H1 (cell line): Measurements from ENCODE around the gene ASCL2. TPM values are rescaled to one million over a fixed set of nuclear protein-coding genes. Genes with fewer than 3 reads are reported as not detected.
A peak's percentile ranks its signal among the peaks of the same experiment; 100 is the strongest.

Source experiments
- CTCF ChIA-PET: fragments of 300-600 bp; sonication (Branson Sonifier 250); formaldehyde crosslinking; loops from one replicate; lab custom pipeline; 2021; ENCODE audit not compliant: partially characterized antibody; lab: Charles Lee
- POLR2A ChIA-PET: fragments of 300-600 bp; sonication (Branson Sonifier 250); formaldehyde crosslinking; loops from one replicate; lab custom pipeline; 2021; ENCODE audit warnings: inconsistent platforms; ENCODE audit not compliant: partially characterized antibody; lab: Charles Lee
- DNase-seq, 2 experiments: peaks; one replicate each; pipeline versions ENCODE4 v3.0.0 to v3.0.0-alpha.2; 2010 to 2022; ENCODE audit warnings: low spot score in 2 of 2, low read depth in 1 of 2, mixed read lengths in 1 of 2
- FAIRE-seq: peaks from 2 replicates; lab custom pipeline; 2011; peaks lifted over from hg19 to GRCh38; lab: Jason Lieb, UNC
- H2AFZ ChIP-seq: 2 replicates; pipeline ENCODE4 v1.8.1; 2012; ENCODE audit warnings: low read length, inconsistent platforms
- H2AK5ac ChIP-seq: 2 replicates; pipeline ENCODE4 v1.6.1; 2013; ENCODE audit warnings: low read depth, low read length
- H2BK120ac ChIP-seq: replicated peaks from 2 replicates; pipeline ENCODE3; 2013; ENCODE audit warnings: low read depth, low read length, inconsistent platforms
- H2BK12ac ChIP-seq: 2 replicates; pipeline ENCODE4 v1.6.1; 2013; ENCODE audit warnings: low read depth, low read length
- H2BK15ac ChIP-seq: 2 replicates; pipeline ENCODE4 v1.6.1; 2013; ENCODE audit warnings: low read length
- H2BK20ac ChIP-seq: 2 replicates; pipeline ENCODE4 v1.6.1; 2013; ENCODE audit warnings: low read length
- H2BK5ac ChIP-seq: 2 replicates; pipeline ENCODE4 v1.6.1; 2013; ENCODE audit warnings: low read depth, low read length
- H3K14ac ChIP-seq: 2 replicates; pipeline ENCODE4 v1.6.1; 2013; ENCODE audit warnings: inconsistent platforms; ENCODE audit not compliant: insufficient read length
- H3K18ac ChIP-seq: 2 replicates; pipeline ENCODE4 v1.6.1; 2013; ENCODE audit warnings: low read length; ENCODE audit errors: extremely low read depth
- H3K23ac ChIP-seq: 2 replicates; pipeline ENCODE4 v1.6.1; 2013; ENCODE audit warnings: inconsistent platforms; ENCODE audit not compliant: insufficient read length
- H3K23me2 ChIP-seq: 2 replicates; pipeline ENCODE4 v1.6.1; 2013; ENCODE audit warnings: low read depth, low read length
- H3K27ac ChIP-seq: 2 replicates; pipeline ENCODE4 v1.6.1; 2011; ENCODE audit warnings: low read depth, low read length, inconsistent platforms
- H3K27me3 ChIP-seq, 4 experiments: replicated peaks in 1 of 4; 1 replicate in 1 of 4; 2 replicates in 3 of 4; pipeline versions ENCODE4 v1.6.1 to v1.8.1; 2011 to 2013; ENCODE audit warnings: low read length in 3 of 4, mild to moderate bottlenecking in 3 of 4, inconsistent platforms in 2 of 4, mixed read lengths in 2 of 4, moderate library complexity in 1 of 4; ENCODE audit not compliant: control insufficient read depth in 3 of 4, insufficient read depth in 3 of 4; ENCODE audit errors: extremely low read depth in 1 of 4
- H3K36me3 ChIP-seq, 4 experiments: 2 replicates each; pipeline versions ENCODE4 v1.6.1 to v1.8.1; 2011 to 2013; ENCODE audit warnings: mild to moderate bottlenecking in 4 of 4, low read length in 3 of 4, moderate library complexity in 2 of 4, control low read depth in 1 of 4, inconsistent platforms in 1 of 4; ENCODE audit not compliant: insufficient read depth in 4 of 4, control insufficient read depth in 2 of 4
- H3K4ac ChIP-seq: replicated peaks from 2 replicates; pipeline ENCODE3; 2013; ENCODE audit warnings: low read length, low read depth, mixed read lengths, inconsistent platforms; ENCODE audit not compliant: insufficient read length
- H3K4me1 ChIP-seq, 4 experiments: replicated peaks in 1 of 4; 1 replicate in 1 of 4; 2 replicates in 3 of 4; pipeline versions ENCODE4 v1.6.1 to v1.8.1; 2011 to 2013; ENCODE audit warnings: low read length in 3 of 4, inconsistent platforms in 2 of 4, mixed read lengths in 1 of 4; ENCODE audit not compliant: insufficient read depth in 4 of 4, control insufficient read depth in 3 of 4
- H3K4me2 ChIP-seq, 2 experiments: 2 replicates each; pipeline versions ENCODE4 v1.6.1 to v1.8.1; 2011 to 2013; ENCODE audit warnings: low read depth in 2 of 2, low read length in 2 of 2, control low read depth in 1 of 2, inconsistent platforms in 1 of 2, mild to moderate bottlenecking in 1 of 2; ENCODE audit not compliant: insufficient read depth in 1 of 2
- H3K4me3 ChIP-seq, 4 experiments: fragments of 200-600, 300-600 bp in 1 of 4; sonication (generic), shearing (Covaris generic), sonication (Bioruptor Twin) in 1 of 4; 2 replicates each; pipeline versions ENCODE4 v1.5.1 to v1.8.1; 2011 to 2016; ENCODE audit warnings: low read length in 4 of 4, low read depth in 3 of 4, control low read depth in 2 of 4, inconsistent platforms in 2 of 4, mild to moderate bottlenecking in 2 of 4, mixed read lengths in 1 of 4, moderate library complexity in 1 of 4; ENCODE audit not compliant: insufficient read depth in 2 of 4; ENCODE audit errors: extremely low read depth in 1 of 4
- H3K56ac ChIP-seq: replicated peaks from 2 replicates; pipeline ENCODE3; 2013; ENCODE audit warnings: low read depth, mild to moderate bottlenecking, mixed read lengths, low read length, inconsistent platforms; ENCODE audit not compliant: insufficient read length
- H3K79me1 ChIP-seq: 2 replicates; pipeline ENCODE4 v1.6.1; 2013; ENCODE audit warnings: low read depth, low read length, control low read depth
- H3K79me2 ChIP-seq, 2 experiments: 2 replicates each; pipeline versions ENCODE4 v1.6.1 to v1.8.1; 2012 to 2013; ENCODE audit warnings: low read length in 2 of 2, mild to moderate bottlenecking in 2 of 2, inconsistent platforms in 1 of 2; ENCODE audit not compliant: insufficient read depth in 2 of 2, control insufficient read depth in 1 of 2
- H3K9ac ChIP-seq, 4 experiments: replicated peaks in 1 of 4; 1 replicate in 1 of 4; 2 replicates in 3 of 4; pipeline versions ENCODE4 v1.6.1 to v1.8.1; 2011 to 2013; ENCODE audit warnings: low read depth in 3 of 4, low read length in 3 of 4, control low read depth in 2 of 4, mild to moderate bottlenecking in 2 of 4, moderate library complexity in 2 of 4, inconsistent platforms in 1 of 4; ENCODE audit errors: extremely low read depth in 1 of 4
- H3K9me3 ChIP-seq, 2 experiments: 2 replicates each; pipeline versions ENCODE4 v1.6.1 to v1.8.1; 2012 to 2013; ENCODE audit warnings: mild to moderate bottlenecking in 2 of 2, moderate library complexity in 2 of 2, control low read depth in 1 of 2, inconsistent platforms in 1 of 2, low read depth in 1 of 2, low read length in 1 of 2, mixed read lengths in 1 of 2; ENCODE audit not compliant: insufficient read depth in 2 of 2
- H4K20me1 ChIP-seq, 2 experiments: replicated peaks in 1 of 2; 2 replicates each; pipeline versions ENCODE3 to v1.8.1; 2011 to 2013; ENCODE audit warnings: inconsistent platforms in 2 of 2, low read length in 2 of 2, mild to moderate bottlenecking in 1 of 2; ENCODE audit not compliant: insufficient read depth in 2 of 2, control insufficient read depth in 1 of 2
- H4K5ac ChIP-seq: 2 replicates; pipeline ENCODE4 v1.6.1; 2013; ENCODE audit warnings: low read length, low read depth, mixed read lengths, inconsistent platforms; ENCODE audit not compliant: insufficient read length
- H4K8ac ChIP-seq: 2 replicates; pipeline ENCODE4 v1.8.0; 2013; ENCODE audit warnings: mild to moderate bottlenecking, moderate library complexity, low read length, inconsistent platforms; ENCODE audit not compliant: insufficient read depth; ENCODE audit errors: extremely low read depth
- H4K91ac ChIP-seq: replicated peaks from 2 replicates; pipeline ENCODE3; 2013; ENCODE audit warnings: low read length, mixed read lengths, inconsistent platforms; ENCODE audit not compliant: insufficient read length
- RFX5 ChIP-seq: IDR thresholded peaks from 2 replicates; pipeline ENCODE4 v1.6.1; 2011; ENCODE audit warnings: low read depth, low read length, improper control_type of control experiment, borderline replicate concordance
- WGBS, 2 experiments: shearing (Covaris generic) in 1 of 2; methylation state at CpG; one replicate each; pipeline versions ENCODE4 v1.1.6 to v1.1.7; 2013 to 2015; ENCODE audit warnings: low lambda C conversion rate in 2 of 2, mixed read lengths in 2 of 2, inconsistent platforms in 1 of 2, low coverage in 1 of 2, missing lambda C conversion rate in 1 of 2; ENCODE audit not compliant: insufficient replicate concordance in 2 of 2, insufficient coverage in 1 of 2, insufficient read length in 1 of 2; ENCODE audit errors: extremely low coverage in 1 of 2, missing lambda C conversion rate in 1 of 2; 5-methylcytosine and 5-hydroxymethylcytosine counted together
- polyA plus RNA-seq, 7 experiments: library from polyadenylated mRNA; depleted of rRNA in 3 of 7; stranded (reverse) in 5 of 7; unstranded in 2 of 7; fragments of >200 nt in 5 of 7; fragments of 200-250 nt in 2 of 7; gene quantifications; 1 replicate in 5 of 7; 2 replicates in 1 of 7; 4 replicates in 1 of 7; pipeline versions ENCODE4 v1.2.1 to v1.2.3, GENCODE V29; 2011 to 2013; ENCODE audit warnings: missing spikeins in 2 of 7, mixed read lengths in 2 of 7
- total RNA-seq: library from RNA; stranded (reverse); fragmentation: NEBNext Ultra II Directional; extraction: Animal tissue kit (Norgen Biotek cat#: 25700); gene quantifications from 2 replicates; pipeline ENCODE4 v1.2.1, GENCODE V29; 2021
- TF ChIP-seq, protein P1 (sequence below): IDR thresholded peaks from 2 replicates; pipeline ENCODE4 v1.6.1; 2012; ENCODE audit warnings: inconsistent platforms

ASCL2 gene
- total and polyA plus RNA-seq, 2 of the 8 experiments (the other 6 are each of a cell fraction or from before 2014, with no cell fraction given) = 0.51 to 0.56 TPM

DNA sequence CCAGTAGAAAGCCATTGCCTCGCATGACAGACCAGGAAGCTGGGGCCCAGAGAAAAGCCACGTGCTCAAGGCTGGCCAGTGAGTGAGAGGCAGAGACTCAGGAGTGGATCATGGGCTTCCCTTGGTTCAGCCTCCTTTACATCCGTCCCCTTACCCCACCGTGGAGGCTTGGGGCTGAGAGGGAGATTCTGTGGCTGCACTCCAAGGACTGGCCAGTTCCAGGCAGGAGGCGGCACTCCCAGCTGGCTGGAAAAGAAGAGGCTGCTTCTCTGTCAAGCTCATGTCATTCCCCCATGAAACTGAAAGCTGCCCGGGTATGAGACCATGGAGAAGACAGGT is 6.6 kb upstream of the ASCL2 start:
- H4K8ac ChIP-seq = no peak overlapping the region
- no peaks in the 10 kb centered on the region for H4K20me1 ChIP-seq
- H2BK12ac ChIP-seq = peak overlapping the region; percentile 90
- no peak overlapping the region for H3K4me2 ChIP-seq
- H3K79me2 ChIP-seq = no peaks in the 10 kb centered on the region
- peak in 1 of 2 experiments; percentile 43 for DNase-seq
- peaks cover 0 to 25% (median 21%) of the 10 kb centered on the region in 4 experiments; a peak in 6 of 7 replicates for H3K27me3 ChIP-seq
- H3K4me1 ChIP-seq = peaks cover 0 to 8% (median 1%) of the 10 kb centered on the region in 4 experiments; a peak in 3 of 7 replicates
- H4K5ac ChIP-seq = no peak overlapping the region
- H2AK5ac ChIP-seq = 0 out of 2 replicates have a peak overlapping the region, but pooled peaks have one; percentile 65
- 0 out of 2 replicates have a peak overlapping the region, but pooled peaks have one; percentile 66 for H2BK20ac ChIP-seq
- no peak overlapping the region for H2BK120ac ChIP-seq
- no peak overlapping the region for H3K56ac ChIP-seq
- no peak overlapping the region for H3K9ac ChIP-seq
- CTCF ChIA-PET = interaction anchor here (0.9 to 6.6 kb wide), 6 partner anchors 22 to 233 kb away, joined by 3 to 26 read pairs (median 5); no protein-coding TSS in a partner anchor
- H3K18ac ChIP-seq = no peak overlapping the region
- H3K23ac ChIP-seq = no peak overlapping the region
- POLR2A ChIA-PET = interaction anchor here (0.9 kb wide), 1 partner anchor 101 kb away, joined by 3 read pairs; no protein-coding TSS in a partner anchor
- 89% methylated on average over 6 of the region's 6 CpGs; no CpG with 5 or more reads in 1 of the 2 experiments for WGBS, 2 experiments
- no peaks in the 10 kb centered on the region for H3K23me2 ChIP-seq
- H4K91ac ChIP-seq = peak overlapping the region; percentile 61
- TF ChIP-seq, protein P1, sequence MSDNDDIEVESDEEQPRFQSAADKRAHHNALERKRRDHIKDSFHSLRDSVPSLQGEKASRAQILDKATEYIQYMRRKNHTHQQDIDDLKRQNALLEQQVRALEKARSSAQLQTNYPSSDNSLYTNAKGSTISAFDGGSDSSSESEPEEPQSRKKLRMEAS = 0 out of 2 replicates have a peak, but pooled peaks have one; percentile 20
- TF ChIP-seq RFX5 = no peak
- TF ChIP-seq, all 59 proteins: peak for 1
- Histone ChIP-seq H2AFZ (no peak overlapping the region), H2BK15ac (no peak overlapping the region), H3K27ac (no peak overlapping the region), H3K14ac (no peak overlapping the region), H3K4ac (no peak overlapping the region), H3K36me3 (no peaks in the 10 kb centered on the region), H3K9me3 (no peaks in the 10 kb centered on the region), H3K79me1 (no peaks in the 10 kb centered on the region), H3K4me3 (no peak overlapping the region), H2BK5ac (peak overlapping the region; percentile 55; the same call in 1 of the 2 replicates)
- FAIRE-seq = no peak
